Hippocampal formation (tissue), 2 donors: ENCODE results near the gene CD22.
"Not testable (repeated sequence)": the region's sequence is repeated elsewhere in the genome, so short reads cannot be mapped to it uniquely, and the experiment has no call there.

ENCODE experiments used
- DNase-seq, 2 donors: peaks; one replicate each; lab custom pipeline; 2025; lab: John Stamatoyannopoulos, UW

Gene CD22

DNA sequence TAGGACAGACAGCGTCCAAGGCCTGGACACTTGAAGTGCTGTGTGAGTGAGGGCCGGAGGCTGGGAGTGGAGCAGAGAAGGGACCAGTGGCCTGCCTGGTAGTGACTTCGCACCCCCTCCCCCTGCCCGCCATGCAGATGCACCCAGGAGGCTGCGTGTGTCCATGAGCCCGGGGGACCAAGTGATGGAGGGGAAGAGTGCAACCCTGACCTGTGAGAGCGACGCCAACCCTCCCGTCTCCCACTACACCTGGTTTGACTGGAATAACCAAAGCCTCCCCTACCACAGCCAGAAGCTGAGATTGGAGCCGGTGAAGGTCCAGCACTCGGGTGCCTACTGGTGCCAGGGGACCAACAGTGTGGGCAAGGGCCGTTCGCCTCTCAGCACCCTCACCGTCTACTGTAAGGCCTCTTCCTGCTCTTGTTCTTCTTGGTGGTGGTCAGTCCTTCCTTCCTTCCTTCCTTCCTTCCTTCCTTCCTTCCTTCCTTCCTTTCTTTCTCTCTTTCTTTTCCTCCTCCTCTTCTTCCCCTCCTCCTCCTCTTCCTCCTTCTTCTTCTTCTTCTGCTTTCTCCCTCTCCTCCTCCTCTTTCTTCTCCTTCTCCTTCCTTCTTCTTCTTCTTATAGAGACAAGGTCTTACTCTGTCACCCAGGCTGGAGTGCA lies 12.7 kb downstream of the CD22 start:
- no peak for DNase-seq

GRCh38 chr19:35342430-35342829 lies 13.4 kb downstream of the CD22 start:
- DNase-seq: no peak

GRCh38 chr19:35344511-35345031 lies 15.6 kb downstream of the CD22 start:
- no peak for DNase-seq

DNA sequence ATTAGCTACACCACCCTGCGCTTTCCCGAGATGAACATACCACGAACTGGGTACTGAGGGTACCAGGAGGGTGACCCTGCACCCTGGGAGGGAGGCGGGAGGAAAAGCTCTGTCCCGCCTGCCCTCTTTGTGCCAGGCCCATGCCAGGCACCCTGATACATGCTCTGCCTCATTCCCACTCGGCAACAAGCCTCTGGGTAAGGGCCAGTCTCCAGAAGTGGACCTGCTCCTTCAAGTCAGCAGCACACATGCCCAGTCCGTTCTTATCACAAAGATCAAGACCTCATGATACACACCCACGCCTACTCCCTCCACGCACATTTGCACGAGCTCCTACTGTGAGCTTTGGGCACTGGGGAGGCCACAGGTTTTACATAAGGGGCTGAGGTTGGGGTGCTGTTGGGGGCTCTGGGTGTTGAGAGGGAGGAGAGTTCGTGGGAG lies 16.7 kb downstream of the CD22 start:
- DNase-seq: no peak

DNA sequence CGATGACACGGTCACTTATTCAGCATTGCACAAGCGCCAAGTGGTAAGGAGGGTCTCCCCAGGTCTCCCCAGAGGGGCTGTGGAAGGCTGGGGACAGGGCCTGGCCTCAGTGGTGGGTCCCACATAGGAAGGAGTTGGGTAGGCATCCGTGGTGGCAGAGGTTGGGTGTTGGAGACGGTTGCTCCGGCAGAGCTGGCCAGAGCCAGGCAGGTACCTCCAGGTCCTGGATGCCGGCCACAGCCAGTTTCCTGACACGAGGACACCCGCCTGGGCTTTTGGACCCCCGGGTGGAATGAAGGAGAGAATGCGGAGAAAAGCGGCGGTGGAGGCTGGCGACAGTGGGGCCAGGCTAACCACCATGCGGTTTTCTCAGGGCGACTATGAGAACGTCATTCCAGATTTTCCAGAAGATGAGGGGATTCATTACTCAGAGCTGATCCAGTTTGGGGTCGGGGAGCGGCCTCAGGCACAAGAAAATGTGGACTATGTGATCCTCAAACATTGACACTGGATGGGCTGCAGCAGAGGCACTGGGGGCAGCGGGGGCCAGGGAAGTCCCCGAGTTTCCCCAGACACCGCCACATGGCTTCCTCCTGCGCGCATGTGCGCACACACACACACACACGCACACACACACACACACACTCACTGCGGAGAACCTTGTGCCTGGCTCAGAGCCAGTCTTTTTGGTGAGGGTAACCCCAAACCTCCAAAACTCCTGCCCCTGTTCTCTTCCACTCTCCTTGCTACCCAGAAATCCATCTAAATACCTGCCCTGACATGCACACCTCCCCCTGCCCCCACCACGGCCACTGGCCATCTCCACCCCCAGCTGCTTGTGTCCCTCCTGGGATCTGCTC lies 17.4 kb downstream of the CD22 start:
- DNase-seq: no peak

DNA sequence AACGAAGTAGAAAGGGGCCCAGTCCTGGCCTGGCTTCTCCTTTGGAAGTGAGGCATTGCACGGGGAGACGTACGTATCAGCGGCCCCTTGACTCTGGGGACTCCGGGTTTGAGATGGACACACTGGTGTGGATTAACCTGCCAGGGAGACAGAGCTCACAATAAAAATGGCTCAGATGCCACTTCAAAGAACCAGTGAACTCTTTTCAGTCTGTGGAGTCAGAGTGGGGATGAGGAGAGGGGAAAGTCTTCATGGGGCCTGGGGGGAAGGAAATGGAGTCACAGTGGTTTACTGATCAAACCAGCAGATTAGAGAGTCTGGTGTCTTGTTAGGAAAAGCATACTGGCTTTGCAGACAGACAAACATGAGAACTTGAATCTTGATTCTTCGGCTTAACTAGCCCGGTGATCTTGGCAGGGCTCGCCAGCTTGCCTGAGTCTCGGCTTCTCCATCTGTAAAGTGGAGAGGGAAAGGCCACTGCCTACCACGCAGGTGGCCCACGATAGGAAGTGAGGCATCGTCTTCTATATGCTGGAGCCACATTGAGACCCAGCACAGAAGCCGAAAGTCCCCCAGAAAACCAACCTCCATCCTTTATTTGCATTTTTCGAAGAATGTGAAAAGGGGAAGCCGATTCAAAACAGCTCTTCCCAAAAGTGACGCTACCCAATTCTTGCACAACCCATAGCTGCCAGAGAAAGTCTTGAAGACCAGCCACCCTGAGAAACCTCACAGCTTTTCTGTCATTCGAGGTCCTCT lies 18.4 kb downstream of the CD22 start, which contains the start of gene FFAR1:
Gene FFAR1 (plus strand): TSS at position 732 of the 759 bp plus-strand sequence. CDS start 3,650 bp downstream, outside the sequence.
- DNase-seq: peak in 1 of 2 donors; percentile 12

DNA sequence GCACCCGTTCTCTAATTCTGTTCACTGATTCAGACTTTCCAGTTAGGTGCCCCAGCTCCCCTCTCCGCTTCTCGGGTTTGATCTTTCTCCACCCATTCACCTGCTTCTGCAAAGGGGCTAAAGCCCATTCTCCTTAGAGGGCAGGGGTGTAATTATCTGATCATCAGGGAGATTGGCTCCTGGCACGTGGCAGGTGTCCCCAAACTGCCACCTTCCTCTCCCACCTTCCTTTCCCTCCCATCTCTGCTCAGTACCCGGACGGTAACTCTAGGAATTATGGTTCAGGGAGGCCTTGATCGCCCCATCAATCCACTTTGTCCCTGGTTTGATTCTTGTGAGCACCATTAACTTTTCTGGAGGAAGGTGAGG lies 18.9 kb downstream of the CD22 start:
- DNase-seq: no peak

DNA sequence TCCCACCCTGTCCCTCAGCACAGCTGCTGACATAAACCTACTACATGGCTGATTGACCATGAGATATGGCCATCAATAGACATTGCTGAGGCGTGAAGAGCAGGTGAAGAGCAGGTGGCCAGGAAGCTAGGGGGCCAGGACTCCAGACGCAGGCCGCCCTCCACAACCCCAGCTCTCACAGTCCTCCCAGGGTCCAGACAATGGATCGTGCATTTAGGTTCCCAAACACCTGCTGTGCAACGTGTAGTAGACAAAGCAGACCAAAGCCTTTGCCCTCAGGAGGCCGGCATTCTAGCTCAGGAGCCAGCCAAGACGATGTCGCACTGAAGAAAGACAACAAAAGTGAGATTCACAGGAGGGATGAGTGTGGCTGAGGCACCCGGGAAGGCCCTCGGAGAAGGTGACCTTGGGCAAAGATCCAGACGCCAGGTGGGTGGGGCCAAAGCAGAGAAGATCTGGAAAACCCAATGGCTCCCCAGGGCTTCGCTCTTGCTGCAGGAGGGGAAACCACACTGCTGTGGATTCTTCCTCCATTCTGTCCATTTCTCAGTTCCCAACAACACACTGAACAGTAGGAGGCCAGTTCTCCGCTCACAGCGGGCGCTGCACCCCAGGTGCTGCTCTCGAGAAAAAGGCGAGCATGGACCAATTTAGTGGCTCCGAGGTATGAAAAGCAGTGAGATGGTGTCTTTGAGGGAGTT lies 20.1 kb downstream of the CD22 start:
- DNase-seq: no peak

GRCh38 chr19:35349614-35350521 lies 20.9 kb downstream of the CD22 start:
- no peak for DNase-seq

DNA sequence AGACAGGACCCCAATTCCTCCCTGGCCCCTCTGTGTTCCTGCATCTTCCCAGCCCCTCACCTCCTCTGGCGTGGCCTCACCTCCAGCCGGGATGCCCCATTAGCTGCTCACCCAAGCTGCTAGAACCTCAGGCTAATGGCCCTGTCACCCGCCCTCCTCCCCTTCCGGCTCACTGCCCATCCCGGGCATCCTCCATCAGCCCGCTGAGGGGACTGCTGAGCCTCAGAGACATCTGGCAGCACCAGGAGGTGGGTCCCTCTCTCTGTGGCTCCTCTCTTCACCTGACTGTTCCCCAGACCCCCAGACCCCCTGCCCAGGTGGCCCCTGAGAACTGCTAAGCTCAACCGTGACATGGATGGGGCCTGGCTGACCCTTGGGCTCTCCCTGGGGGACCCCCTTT lies 21.6 kb downstream of the CD22 start:
- DNase-seq: no peak

DNA sequence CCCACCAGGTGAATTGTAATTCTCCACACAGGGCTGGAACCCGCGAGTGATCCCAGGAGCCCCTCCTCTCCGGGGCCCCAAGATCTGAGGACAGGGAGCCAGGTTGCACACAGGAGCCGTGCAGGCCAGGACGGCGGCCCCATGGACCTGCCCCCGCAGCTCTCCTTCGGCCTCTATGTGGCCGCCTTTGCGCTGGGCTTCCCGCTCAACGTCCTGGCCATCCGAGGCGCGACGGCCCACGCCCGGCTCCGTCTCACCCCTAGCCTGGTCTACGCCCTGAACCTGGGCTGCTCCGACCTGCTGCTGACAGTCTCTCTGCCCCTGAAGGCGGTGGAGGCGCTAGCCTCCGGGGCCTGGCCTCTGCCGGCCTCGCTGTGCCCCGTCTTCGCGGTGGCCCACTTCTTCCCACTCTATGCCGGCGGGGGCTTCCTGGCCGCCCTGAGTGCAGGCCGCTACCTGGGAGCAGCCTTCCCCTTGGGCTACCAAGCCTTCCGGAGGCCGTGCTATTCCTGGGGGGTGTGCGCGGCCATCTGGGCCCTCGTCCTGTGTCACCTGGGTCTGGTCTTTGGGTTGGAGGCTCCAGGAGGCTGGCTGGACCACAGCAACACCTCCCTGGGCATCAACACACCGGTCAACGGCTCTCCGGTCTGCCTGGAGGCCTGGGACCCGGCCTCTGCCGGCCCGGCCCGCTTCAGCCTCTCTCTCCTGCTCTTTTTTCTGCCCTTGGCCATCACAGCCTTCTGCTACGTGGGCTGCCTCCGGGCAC lies 22.6 kb downstream of the CD22 start:
- DNase-seq: no peak

- DNase-seq: no peak
Observed at GRCh38 chr19:35352177-35352447, 23.1 kb downstream of the CD22 start.

DNA sequence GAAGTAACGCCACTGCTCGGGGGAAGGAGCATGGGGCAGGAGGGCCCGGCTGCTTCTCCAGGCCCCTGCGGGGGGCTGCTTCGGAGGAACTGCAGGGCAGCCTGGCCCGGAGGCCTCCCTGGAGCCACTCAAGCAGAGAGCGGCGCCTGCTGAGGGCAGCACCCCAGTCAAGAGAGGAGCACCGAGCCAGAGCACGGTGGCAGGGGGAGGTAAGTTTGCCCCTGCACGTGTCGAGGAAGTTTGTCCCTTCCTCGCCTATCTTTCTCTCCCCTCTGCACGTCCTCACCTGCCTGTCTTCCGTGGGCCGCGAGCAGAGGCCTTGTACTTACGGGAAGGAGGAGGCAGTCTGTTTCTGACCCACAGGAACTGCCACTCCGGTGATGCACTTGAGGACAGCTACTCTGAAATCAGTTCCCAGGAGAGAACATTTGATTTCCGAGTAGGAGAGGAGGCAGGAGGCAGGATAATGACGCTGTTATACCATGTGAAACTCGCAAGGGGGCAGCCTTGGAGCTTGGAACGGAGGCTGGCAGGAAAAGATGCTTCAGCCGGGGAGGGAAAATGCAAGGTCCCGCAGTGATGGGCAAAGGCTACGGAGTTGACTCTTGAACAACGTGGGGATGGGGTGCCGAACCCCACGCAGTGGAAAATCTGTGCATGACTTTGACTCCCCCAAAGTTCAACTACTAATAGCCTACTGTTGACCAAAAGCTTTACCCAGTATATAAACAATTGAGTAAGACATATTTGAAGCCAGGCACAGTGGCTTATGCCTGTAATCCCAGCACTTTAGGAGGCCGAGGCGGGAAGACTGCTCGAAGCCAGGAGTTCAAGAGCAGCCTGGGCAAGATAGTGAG lies 23.7 kb downstream of the CD22 start:
- DNase-seq: peak; percentile 57 to 62

DNA sequence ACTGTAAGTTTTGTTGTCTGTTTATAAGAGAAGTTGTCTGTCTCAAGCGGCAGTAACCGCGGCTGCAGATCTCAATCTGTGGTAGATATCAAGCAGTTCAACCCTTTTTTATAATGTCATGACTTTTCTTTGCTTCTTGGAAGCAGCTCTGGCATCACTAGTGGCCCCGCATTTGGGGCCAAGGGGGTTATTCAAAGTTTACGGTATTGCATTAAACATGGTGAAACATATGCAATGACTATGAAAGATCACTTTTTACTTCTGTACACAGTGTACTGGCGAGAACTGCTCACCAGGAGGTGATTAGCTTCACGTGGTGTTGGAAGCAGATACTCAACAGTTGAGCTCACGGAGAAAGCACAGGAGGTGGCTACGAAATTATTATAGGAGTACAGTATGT lies 24.6 kb downstream of the CD22 start:
- no peak for DNase-seq

DNA sequence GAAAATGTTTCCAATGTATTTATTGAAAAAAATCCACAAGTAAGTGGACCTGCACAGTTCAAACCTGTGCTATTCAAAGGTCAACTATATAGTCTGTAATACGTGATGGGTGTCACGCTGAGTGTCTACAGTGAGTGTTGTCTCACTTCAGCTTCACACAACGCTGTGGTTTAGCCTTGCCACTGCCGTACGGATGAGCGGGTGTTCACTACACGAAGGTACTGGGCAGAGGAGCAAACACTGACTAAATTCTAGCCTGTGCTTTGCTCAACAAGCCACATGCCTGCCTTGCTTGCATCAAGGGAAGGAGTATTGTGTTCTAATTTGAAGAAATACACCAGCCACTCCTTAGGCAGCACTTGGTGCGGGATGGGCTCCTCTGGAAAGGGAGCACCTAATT lies 25.9 kb downstream of the CD22 start:
- DNase-seq: no peak

DNA sequence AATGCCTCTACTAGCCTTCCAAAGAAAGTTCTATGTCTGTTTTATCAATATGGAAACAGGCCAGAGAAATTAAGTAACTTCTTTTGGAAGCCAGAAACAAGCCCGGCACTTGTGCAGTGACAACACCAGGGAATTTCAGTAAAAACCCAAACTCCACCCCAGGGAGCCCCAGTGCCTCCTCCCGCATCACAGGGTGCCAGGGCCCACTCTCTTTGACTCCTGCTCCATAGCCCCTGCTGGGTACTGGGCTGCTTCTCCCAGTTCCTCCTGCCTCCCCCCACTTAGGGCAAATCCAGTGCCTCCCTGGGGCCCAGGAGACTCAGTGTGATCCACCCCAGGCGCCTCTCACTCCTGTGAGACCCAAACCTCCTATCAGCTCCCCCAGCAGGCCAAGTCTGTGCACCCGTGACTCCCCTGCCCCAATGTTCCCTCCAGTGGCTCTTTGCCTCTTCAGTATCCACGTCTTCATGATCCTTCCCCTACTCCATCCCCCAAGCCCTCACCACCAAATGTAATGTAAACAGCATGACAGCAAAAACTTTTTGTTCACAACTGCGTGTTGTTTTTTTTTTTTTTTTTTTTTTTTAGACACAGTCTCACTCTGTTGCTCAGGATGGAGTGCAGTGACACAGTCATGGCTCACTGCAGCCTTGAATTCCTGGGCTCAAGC lies 26.9 kb downstream of the CD22 start:
- no peak for DNase-seq

- peak in 1 of 2 donors; percentile 24 for DNase-seq
Observed at GRCh38 chr19:35357867-35358573, 29.0 kb downstream of the CD22 start, which contains the start of gene FFAR3. FFAR3 (plus strand) TSS chr19:35358460; CDS start chr19:35358891, 431 bp downstream.

DNA sequence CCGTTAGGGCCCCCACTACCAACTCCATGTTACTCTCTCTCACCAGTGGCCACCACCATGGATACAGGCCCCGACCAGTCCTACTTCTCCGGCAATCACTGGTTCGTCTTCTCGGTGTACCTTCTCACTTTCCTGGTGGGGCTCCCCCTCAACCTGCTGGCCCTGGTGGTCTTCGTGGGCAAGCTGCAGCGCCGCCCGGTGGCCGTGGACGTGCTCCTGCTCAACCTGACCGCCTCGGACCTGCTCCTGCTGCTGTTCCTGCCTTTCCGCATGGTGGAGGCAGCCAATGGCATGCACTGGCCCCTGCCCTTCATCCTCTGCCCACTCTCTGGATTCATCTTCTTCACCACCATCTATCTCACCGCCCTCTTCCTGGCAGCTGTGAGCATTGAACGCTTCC lies 29.8 kb downstream of the CD22 start:
- DNase-seq: not testable (repeated sequence)
